Stimulated activated CD4-positive, alpha-beta T cell treated with anti-CD3 and anti-CD28 coated beads, Interleukin-4, amount 100 ng/mL, for 24 hours (primary cell): Measurements from ENCODE around the gene TPX2.

ENCODE experiments used
- DNase-seq: peaks from one replicate; pipeline ENCODE4 v3.0.0-alpha.2; 2020

TPX2 gene

GRCh38 chr20:31738729-31739549 lies at the start of gene TPX2:
TPX2 (plus strand) TSS chr20:31739290; CDS start chr20:31757477, 18,187 bp downstream.
- DNase-seq = peak; percentile 91

DNA sequence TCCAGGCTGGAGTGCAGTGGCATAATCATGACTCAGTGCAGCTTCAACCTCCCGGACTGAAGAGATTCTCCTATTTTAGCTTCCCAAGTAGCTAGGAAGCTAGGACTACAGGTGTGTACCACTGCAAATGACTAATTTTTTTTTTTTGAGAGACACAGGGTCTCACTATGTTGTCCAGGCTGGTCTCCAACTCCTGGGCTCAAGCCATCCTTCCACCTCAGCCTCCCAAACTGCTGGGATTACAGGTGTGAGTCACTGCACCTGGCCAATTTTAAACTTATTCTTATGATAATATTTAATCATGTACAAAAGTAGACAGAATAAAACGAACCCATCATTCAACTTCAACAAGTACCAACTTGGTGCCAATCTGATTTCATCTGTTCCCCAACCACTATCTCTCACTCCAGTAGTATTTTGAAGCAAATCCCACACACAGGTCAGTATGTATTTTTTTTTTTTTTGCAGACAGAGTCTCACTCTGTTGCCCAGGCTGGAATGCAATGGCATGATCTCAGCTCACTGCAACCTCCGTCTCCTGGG lies 48.9 kb upstream of the TPX2 start:
- no peak for DNase-seq

DNA sequence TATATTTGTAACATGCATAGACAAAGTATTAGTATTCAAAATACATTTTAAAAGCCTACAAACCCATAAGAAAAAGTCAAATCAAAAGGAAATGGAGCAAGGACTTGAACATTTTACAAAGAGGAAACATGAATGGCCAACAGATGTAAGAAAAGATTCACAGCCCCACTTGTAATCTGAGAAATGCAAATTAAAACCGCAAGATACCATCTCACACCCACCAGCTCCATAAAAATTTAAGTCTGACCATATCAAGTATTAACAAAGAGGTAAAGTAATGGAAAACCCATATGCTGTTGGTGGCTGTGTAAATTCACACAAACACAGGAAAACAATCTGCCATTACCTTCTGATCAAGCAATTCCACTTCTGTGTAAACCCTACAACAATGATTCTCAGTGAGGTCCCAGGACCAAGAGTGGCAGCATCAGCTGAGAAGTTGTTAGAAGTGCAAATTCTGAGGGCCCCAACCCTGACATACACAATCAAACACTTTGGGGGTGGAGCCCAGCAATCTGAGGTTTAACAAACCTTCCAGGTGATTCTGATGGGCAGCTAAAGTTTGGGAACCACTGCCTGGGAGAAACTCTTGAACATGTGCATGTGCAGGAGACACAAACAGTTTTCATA lies 47.3 kb upstream of the TPX2 start:
- no peak for DNase-seq

GRCh38 chr20:31693402-31693801 lies 45.7 kb upstream of the TPX2 start:
- DNase-seq = no peak

- DNase-seq = no peak
Measured at GRCh38 chr20:31693987-31694661, 45.0 kb upstream of the TPX2 start.

- DNase-seq = no peak
Measured at GRCh38 chr20:31694842-31695593, 44.1 kb upstream of the TPX2 start.

GRCh38 chr20:31695849-31696804 lies 43.0 kb upstream of the TPX2 start:
- DNase-seq = no peak

DNA sequence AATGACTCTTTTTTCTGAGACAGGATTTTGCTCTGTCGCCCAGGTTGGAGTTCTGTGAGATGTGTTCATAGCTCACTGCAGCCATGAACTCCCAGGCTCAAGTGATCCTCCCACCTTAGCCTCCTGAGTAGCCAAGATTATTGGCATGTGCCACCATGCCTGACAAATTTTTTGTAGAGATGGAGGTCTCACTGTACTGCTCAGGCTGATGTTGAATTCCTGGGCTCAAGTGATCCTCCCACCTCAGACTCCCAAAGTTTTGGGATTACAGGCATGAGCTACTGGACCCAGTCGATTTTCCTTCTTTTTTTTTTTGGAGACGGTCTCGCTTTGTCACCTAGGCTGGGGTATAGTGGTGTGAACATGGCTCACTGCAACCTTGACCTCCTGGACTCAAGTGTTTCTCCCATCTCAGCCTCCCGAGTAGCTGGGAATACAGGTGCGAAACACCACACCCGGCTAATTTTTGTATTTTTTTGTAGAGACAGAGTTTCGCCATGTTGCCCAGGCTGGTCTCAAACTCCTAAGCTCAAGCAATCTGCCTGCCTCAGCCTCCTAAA lies 40.8 kb upstream of the TPX2 start:
- no peak for DNase-seq

GRCh38 chr20:31698803-31699718 lies 40.0 kb upstream of the TPX2 start:
- DNase-seq = no peak

DNA sequence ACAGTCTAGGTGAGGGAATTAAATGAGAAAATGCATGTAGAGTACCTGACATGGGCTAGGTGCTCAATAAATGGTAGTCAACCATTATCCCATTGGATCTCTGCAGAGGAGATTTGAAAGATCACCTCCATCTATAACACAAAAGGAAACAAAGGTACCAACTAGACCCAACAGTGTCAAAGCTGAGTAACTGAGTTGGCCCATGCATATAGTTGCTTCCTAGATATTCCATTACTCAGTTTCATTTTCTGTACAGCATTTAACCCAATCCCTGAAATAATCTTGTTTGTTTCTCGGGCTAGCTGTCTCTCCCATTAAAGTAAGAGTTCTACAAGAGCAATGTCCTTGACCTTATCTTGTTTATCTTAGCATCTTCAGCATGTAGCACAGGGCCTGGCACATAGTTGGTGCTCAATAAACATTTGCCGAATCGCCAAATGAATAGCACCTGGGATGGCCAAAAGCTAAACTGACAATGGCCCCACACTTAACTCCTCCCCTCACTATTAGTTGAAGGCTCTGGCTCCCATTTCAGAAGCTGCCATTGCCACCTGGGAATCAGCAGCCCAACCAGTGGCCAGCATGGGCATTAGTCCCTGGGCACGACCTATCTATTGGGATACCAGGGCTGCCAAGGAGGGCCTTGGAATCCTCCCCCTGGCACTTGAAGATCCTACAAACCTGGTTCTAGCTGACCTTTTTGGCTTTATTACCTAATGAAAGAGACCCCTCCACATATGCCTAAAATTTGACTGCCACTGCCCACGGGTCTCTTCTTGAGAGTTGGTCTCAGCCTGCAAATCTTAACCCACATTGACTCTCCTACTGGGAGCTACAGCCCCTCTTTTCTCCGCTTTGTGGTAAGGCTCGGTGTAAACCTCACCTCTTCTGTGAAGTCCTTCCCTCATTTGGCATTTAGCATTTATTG lies 39.0 kb upstream of the TPX2 start:
- no peak for DNase-seq

DNA sequence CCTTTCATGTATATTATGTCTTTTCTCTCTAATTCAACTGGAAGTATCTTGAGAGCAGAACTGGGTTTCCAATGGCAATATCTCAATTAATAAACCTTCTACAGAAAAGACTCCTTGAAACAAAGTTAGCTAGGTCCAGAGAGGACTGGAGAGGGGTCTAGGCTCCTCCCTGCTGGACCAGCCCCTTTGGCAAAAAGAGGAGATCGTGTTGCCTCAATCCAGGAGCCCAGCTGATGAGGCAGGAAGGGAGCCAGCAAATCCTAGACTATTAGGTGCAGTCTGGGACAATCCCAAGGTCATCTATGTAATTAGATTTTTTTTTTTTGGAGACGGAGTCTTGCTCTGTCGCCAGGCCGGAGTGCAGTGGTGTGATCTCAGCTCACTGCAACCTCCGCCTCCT lies 38.3 kb upstream of the TPX2 start:
- no peak for DNase-seq

DNA sequence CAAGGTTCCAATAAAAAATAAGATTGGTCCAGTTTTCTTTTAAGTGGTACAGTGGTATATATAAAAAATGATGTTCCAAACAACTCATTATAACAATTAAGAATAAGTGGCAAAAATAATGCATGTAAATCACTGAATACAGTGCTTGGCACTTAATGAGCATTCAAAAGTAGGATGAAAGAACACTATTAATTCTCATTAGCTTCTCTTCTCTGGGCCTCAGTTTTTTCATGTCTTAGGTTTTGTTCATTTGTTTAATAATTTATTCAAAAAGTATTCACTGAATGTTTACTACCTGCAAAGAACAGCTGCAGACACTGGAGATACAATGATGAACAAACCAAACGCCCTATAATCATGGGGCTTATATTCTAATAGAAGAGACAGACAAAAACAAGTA lies 37.5 kb upstream of the TPX2 start:
- no peak for DNase-seq

GRCh38 chr20:31704225-31705119 lies 34.6 kb upstream of the TPX2 start:
- no peak for DNase-seq

DNA sequence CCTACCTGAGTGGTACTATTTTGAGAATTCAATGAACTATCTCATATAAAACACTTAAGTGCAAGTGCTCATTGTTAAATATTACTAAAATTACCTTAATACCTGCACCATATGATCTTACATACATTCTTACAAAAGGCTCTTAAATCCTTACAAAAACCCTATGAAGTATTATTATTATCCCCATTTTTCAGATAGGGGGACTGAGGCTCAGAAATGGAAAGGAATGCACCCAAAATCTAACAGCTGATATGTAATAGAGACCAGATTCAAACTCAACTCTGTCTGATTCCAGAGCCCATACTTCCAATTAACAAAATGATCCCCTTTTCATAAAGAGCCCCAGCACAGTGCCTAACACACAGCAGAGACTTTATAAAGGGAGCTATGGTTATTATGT lies 33.9 kb upstream of the TPX2 start:
- no peak for DNase-seq

- DNase-seq = no peak
Measured at GRCh38 chr20:31705598-31706597, 33.2 kb upstream of the TPX2 start.

DNA sequence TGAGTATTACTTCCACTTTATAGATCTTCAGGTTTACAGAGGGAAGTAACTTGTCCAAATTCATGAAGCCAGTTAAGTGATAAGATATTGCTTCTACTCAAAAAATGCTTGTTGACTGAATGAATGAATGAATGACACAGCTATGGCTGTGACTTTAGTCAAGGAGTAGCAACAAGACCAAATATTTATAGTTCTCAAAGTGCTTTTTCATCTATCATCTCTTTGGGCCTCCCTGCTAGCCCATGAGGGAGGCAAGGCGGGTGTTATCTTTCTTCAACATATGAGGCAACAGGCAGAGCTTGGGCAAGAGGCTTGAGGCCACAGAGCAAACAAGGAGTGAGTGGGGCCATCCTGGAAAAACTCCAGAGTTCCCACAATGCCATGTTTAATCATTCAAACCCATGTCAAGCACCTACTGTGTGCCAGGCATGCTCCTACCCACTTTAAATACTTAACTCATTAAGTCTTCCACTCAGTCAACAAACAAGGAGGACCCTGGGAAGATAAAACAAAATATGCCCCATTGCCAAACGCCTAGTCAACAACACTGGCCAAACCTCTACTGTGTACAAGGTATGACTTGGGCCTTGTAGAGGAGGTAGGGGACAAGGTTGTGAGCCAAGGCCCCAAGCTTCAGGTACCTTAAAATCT lies 32.4 kb upstream of the TPX2 start:
- no peak for DNase-seq
